ENCODE results near the gene MYO16.

DNA sequence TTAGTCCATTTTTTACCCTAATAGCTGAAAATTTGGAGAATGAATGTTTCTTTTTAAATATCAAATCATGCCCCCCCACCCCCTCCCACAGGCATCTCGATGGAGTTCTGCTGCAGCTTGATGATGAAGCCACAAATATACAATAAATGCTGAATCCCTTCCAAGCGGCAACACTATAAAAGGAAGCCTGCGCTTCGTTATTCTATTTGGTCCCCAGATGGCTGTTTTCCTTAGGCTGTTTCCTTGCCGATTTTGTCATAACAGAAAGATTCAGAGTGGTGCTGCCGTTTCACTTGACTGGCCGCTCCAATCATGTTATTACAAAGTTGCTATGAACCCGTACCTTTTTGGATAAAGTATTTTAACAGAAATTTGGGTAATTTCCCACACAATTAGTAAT, 79.5 kb downstream of the MYO16 start:
- TF ChIP-seq POLR2AphosphoS5 (IDR thresholded peaks at IDR 0.05; ENCODE audit: low read depth, low read length) (no peak), POLR2A (IDR thresholded peaks at IDR 0.05; ENCODE audit: low read depth, low read length) (no peak)

Measured in GM12891 (cell line).